ENCODE data around the gene PLPPR1. TPM values are rescaled to one million over a fixed set of nuclear protein-coding genes. Genes with fewer than 3 reads are reported as not detected.

PLPPR1 gene
- total RNA-seq, 1 experiment from 2014 or later, result 0.93 TPM

DNA sequence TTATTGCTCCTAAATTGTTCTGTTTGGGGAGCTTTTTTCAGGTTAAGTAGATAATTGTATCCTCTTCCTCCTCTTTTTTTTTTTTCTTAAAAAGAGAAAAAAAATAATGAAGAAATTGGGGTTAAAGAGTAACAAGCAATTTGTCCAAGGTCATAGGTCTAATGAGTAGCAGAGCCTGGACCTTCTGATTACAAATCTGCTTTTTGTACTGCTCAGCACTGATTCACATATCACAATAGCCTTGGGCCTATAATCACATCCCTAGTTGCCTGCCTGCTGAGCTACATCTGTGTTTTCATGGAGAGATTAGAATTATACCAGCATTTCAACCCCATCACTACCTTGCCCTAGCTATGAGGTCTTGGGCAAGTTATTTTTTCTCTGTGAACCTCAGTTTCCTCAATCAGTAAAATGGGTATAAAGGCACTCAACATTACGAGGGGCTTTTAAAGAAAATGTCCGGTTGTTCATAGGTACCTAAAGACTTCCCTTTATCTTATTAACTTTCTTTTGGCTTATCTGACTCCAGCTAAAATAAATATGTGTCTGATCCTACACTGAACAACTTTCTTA lies 204.0 kb downstream of the PLPPR1 start:
- no peaks in the 10 kb centered on the region for H3K9me3 ChIP-seq (replicated peaks)

DNA sequence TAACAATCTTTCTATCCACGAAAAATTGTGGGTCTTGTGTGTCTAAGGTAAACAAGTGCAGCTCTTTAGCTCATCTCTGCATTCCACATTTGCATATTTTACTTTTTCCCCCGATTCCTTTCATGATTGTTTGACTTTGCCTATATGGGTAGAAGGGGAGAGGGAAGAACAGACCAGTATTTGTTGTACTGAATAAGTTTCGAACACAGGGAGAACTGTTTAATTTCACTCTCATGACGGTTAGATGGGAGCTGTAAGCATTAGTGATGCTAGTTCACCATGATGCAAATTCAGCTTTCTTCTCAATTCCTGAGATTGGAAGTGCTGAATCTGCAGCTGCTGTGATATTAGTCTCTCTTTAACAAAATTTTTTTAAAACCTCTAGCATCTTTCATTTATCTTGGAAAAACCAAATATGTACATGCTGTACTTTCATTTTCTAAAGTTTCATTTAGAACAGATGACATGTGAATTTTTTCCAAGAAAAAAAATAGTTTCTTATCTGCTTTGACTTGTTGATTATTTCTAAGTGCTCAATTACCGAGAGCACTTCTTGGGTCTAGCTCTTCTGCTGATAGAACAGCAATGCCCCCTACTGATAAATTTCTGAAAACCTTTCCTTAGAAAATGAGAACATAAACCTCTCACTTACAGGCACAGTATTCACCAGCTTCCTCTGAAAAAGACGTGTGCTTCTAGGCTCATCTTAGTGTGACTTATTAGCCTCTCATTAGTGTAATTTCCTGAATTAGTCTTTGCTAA lies 206.8 kb downstream of the PLPPR1 start:
- Histone ChIP-seq H3K4me3 (no peak overlapping the region), H3K9me3 (replicated peaks) (no peaks in the 10 kb centered on the region), H3K36me3 (no peaks in the 10 kb centered on the region), H3K4me1 (no peaks in the 10 kb centered on the region), H3K27ac (no peak overlapping the region), H3K27me3 (no peaks in the 10 kb centered on the region)
- peak in 1 of 2 experiments; percentile 64 for DNase-seq

More for the DNA sequence above, 204.0 kb downstream of the PLPPR1 start:
- Histone ChIP-seq H3K27me3 (no peaks in the 10 kb centered on the region; the same call in 1 of the 2 replicates), H3K4me3 (no peak overlapping the region), H3K36me3 (no peaks in the 10 kb centered on the region), H3K4me1 (no peaks in the 10 kb centered on the region), H3K27ac (no peak overlapping the region)
- no peak for DNase-seq

DNA sequence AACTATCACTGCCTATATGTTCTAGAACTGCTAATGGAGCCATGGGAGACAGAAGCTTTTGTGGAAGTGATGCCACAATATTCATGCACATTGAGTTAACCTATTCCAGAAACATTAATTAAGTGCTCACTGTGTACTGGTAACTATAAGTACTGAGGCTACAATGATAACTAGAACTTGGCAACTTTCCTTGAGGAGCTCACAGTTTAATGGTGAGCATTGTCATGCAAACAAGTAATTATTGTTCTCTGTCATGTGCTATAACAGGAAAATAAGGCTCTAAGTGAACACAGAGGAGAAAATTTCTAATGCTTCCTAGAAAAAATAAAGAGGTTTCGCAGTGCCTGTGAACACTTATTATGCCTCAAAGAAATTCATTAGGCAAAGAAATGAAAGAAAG lies 214.1 kb downstream of the PLPPR1 start:
- Histone ChIP-seq H3K36me3 (no peaks in the 10 kb centered on the region), H3K9me3 (replicated peaks) (no peaks in the 10 kb centered on the region), H3K4me3 (no peak overlapping the region), H3K27me3 (no peaks in the 10 kb centered on the region), H3K27ac (no peak overlapping the region), H3K4me1 (peaks cover 3% of the 10 kb centered on the region; the same call in 1 of the 2 replicates)
- DNase-seq, result no peak

DNA sequence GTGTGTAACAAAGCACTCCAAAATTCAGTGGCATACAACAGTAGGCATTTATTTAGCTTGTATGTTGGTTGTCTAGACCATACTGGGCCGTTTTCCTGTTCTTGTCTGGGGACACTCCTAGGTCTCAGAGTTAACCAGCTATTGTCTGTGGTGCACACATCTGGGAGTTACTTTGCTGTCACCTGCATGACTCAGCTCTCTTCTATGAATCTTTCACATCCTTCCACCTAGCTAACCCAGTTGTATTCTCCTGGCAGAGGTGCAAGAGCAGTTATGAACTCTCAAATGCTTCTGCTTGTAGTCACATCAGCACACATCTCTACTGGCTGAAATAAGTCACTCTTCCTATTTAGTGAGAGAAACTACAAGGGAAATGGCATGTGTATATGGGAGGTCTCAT lies 218.2 kb downstream of the PLPPR1 start:
- H3K27me3 ChIP-seq, result no peaks in the 10 kb centered on the region
- H3K36me3 ChIP-seq, result no peaks in the 10 kb centered on the region
- no peaks in the 10 kb centered on the region for H3K9me3 ChIP-seq (replicated peaks)
- H3K4me1 ChIP-seq, result peaks cover 3% of the 10 kb centered on the region; the same call in 1 of the 2 replicates
- DNase-seq, result no peak
- H3K27ac ChIP-seq, result no peak overlapping the region
- H3K4me3 ChIP-seq, result no peak overlapping the region

DNA sequence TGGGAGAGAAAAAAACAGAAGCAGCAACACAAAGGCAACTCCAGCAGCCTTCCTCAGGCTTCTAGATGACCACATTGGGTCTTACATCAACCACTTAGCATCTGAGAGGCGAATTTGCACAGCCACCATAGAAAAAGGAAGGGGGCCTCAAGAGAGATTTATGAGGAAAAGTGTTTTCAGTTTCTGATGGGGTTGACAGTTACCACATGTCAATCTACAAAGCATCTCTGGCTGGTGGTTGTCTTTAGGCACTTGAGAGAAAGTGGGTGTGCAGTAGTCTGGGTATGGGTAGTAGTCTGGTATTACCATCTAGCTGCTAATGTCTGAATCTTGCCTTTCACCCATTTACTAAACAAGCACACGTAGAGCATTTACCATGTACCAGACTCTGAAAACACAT lies 218.8 kb downstream of the PLPPR1 start:
- no peak overlapping the region for H3K4me3 ChIP-seq
- H3K27me3 ChIP-seq, result no peaks in the 10 kb centered on the region
- H3K36me3 ChIP-seq, result no peaks in the 10 kb centered on the region
- H3K9me3 ChIP-seq (replicated peaks), result no peaks in the 10 kb centered on the region
- DNase-seq, result no peak
- no peak overlapping the region for H3K27ac ChIP-seq
- H3K4me1 ChIP-seq, result peaks cover 3% of the 10 kb centered on the region; the same call in 1 of the 2 replicates

DNA sequence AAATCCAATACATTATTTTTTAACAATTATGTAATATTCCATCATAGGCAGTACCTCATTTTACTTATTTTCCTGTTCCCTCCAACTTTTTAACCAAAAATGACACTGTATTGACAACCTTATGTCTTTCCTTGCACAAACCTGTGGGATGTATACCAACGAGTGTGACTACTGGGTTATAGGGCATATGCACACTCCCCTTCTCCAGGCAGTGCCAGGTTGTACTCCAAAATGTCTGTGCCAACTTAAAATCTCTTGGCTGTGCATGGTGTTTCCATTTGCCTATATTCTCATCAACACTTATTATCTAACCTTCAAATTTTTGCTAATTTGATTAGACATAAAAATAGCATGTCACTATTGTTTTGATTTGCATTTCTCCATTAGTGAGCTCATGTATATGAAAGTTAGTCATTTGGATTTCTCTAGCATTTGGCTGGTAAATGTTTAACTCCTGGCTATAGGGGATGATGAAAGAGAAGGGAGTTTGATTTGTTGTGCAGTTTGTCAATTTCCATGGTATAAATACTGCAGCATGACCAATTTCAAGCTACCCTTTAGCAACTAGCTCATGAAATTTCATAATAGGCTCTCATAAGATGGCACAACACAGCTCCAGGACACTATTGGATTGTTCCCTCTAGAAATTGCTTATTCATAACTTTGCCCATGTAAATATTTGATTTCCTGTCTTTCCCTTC lies 226.4 kb downstream of the PLPPR1 start:
- DNase-seq, result no peak
- no peaks in the 10 kb centered on the region for H3K9me3 ChIP-seq (replicated peaks)
- H3K36me3 ChIP-seq, result no peaks in the 10 kb centered on the region
- no peaks in the 10 kb centered on the region for H3K4me1 ChIP-seq
- no peaks in the 10 kb centered on the region for H3K27me3 ChIP-seq
- no peak overlapping the region for H3K27ac ChIP-seq
- H3K4me3 ChIP-seq, result no peak overlapping the region

DNA sequence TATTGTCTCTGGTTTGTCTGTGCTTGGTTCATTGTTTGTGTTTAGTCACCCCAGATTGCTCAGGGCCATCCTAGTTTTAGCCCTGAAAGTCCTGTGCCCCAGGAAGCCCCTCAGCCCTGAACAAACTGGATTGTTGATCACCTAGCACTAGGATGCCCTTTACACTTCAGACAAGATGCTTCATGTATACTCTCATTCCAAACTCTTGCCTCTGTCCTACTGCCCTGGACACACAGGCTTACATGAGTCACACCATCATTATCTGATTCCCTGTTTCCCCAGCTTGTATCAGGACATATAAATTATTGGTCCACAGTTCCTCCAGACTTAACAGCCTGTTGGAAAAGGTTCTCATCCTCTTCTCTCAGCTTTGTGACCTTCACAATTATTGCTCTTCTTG lies 236.2 kb downstream of the PLPPR1 start:
- Histone ChIP-seq H3K4me1 (peaks cover 12% of the 10 kb centered on the region), H3K9me3 (replicated peaks) (no peaks in the 10 kb centered on the region), H3K4me3 (no peak overlapping the region), H3K36me3 (no peaks in the 10 kb centered on the region), H3K27ac (no peak overlapping the region), H3K27me3 (no peaks in the 10 kb centered on the region)
- DNase-seq, result no peak

DNA sequence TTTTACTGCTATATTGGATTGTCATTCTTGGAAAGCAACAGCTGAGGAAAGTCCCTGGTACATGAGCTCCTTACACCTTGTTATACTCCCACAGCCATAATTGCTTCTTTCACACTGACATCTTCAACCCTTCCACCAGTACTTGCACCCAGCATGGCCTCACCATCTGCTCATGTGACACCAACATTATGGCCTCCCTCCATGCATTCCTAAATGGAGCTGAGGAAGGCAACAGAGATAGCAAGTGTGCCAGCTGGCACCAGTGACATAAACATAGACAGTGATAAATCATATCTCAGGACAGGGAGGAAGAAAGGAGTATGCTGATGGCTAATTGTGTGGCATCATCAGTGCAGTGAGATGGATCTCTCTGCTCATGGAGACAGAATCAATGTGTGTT lies 236.7 kb downstream of the PLPPR1 start:
- H3K36me3 ChIP-seq, result no peaks in the 10 kb centered on the region
- DNase-seq, result no peak

DNA sequence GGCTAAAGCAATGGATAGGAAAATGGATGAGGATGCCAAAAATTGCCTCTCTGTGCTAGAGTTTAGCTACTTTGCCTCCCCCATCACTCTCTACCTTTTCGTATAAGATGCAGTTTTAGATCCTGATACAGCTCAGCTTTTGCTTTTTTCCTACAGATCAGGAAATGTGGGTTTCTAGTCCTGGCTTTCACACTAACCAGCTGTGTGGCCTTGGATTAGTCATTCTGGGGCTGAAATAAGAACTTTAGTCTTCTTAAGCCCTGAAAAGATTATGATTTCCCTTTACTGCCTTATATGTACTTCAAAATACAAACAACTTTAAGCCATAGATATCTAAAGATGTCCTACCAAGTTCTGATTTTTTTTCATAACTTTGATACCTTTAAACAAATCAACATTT lies 239.9 kb downstream of the PLPPR1 start:
- Histone ChIP-seq H3K9me3 (replicated peaks) (no peaks in the 10 kb centered on the region), H3K4me3 (no peak overlapping the region), H3K27me3 (no peaks in the 10 kb centered on the region), H3K4me1 (peaks cover 12% of the 10 kb centered on the region), H3K36me3 (no peaks in the 10 kb centered on the region), H3K27ac (no peak overlapping the region)
- DNase-seq, result peak in 1 of 2 experiments; percentile 58

More for the DNA sequence above, 236.7 kb downstream of the PLPPR1 start:
- H3K9me3 ChIP-seq (replicated peaks), result no peaks in the 10 kb centered on the region
- no peak overlapping the region for H3K27ac ChIP-seq
- H3K4me1 ChIP-seq, result peaks cover 12% of the 10 kb centered on the region
- no peaks in the 10 kb centered on the region for H3K27me3 ChIP-seq
- no peak overlapping the region for H3K4me3 ChIP-seq

DNA sequence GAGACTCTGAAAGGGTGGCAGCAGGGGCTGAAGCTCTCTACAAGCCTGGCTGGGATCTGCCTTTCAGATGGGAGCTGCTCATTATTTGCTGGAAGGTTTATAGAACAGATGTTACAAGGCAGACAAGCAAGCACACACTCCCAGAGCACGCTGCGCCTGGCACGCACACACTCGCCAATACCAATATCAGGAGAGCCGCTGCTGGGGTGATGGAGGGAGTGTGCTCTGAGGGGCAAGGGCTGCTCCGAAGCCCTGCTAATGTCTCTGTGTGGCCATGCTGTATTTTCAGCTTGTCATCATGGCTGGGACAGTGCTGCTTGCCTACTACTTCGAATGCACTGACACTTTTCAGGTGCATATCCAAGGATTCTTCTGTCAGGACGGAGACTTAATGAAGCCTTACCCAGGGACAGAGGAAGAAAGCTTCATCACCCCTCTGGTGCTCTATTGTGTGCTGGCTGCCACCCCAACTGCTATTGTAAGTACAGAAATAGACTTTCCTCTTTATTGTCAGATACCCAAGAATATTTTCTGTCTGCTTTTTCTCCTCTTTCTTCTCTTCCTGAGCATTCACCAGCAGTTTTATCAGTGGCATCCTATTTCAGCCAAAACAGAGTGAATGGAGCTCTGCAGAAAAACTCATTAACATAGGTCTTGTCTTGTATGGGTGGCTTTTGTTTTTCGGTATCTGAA lies 241.2 kb downstream of the PLPPR1 start:
- Histone ChIP-seq H3K9me3 (replicated peaks) (no peaks in the 10 kb centered on the region), H3K4me3 (no peak overlapping the region), H3K27me3 (no peaks in the 10 kb centered on the region), H3K36me3 (no peaks in the 10 kb centered on the region), H3K27ac (no peak overlapping the region), H3K4me1 (peaks cover 23% of the 10 kb centered on the region)
- DNase-seq, result no peak

DNA sequence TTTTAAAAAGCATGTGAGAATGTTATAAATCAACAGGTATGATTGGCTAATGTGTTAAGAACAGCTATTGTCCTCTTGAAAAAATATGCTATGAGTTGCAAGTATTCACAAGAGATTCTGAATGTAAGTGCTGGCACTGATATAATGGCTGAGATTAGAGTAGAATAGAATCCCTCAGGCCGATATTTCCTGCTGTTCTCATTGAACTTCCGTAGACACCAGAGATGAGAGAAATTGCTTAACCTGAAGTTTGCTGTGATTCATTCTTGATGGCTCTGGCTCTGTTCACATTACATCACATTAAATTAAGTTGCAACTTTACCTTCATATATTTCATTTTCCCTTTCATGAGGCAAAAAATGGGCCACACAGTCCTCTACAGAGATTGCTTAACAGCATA lies 241.8 kb downstream of the PLPPR1 start:
- no peak overlapping the region for H3K27ac ChIP-seq
- no peaks in the 10 kb centered on the region for H3K36me3 ChIP-seq
- H3K9me3 ChIP-seq (replicated peaks), result no peaks in the 10 kb centered on the region

DNA sequence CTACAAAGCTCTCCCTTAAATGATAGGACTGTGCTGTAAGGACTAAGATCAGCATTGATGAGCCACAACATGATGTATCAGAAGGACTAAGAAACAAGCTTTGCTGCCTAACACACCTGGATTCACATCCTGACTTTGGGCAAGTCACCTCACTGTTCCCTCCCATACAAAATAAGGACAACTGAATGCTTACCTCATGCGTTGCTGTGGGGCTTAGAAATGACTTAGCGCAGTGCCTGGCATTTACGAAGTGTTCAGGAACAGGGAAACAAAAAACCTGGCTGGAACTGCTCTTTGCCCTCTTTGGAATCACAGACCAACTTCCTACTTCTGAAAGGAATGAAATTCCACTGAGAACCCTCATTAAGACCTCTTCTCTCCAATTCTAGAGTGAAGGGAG lies 242.6 kb downstream of the PLPPR1 start:
- H3K36me3 ChIP-seq, result no peaks in the 10 kb centered on the region
- no peak for DNase-seq
- H3K27ac ChIP-seq, result no peak overlapping the region
- H3K9me3 ChIP-seq (replicated peaks), result no peaks in the 10 kb centered on the region
- H3K4me1 ChIP-seq, result peaks cover 34% of the 10 kb centered on the region
- H3K4me3 ChIP-seq, result no peak overlapping the region
- H3K27me3 ChIP-seq, result no peaks in the 10 kb centered on the region

More for the DNA sequence above, 241.8 kb downstream of the PLPPR1 start:
- no peak overlapping the region for H3K4me3 ChIP-seq
- DNase-seq, result no peak
- H3K4me1 ChIP-seq, result peaks cover 27% of the 10 kb centered on the region
- no peaks in the 10 kb centered on the region for H3K27me3 ChIP-seq

DNA sequence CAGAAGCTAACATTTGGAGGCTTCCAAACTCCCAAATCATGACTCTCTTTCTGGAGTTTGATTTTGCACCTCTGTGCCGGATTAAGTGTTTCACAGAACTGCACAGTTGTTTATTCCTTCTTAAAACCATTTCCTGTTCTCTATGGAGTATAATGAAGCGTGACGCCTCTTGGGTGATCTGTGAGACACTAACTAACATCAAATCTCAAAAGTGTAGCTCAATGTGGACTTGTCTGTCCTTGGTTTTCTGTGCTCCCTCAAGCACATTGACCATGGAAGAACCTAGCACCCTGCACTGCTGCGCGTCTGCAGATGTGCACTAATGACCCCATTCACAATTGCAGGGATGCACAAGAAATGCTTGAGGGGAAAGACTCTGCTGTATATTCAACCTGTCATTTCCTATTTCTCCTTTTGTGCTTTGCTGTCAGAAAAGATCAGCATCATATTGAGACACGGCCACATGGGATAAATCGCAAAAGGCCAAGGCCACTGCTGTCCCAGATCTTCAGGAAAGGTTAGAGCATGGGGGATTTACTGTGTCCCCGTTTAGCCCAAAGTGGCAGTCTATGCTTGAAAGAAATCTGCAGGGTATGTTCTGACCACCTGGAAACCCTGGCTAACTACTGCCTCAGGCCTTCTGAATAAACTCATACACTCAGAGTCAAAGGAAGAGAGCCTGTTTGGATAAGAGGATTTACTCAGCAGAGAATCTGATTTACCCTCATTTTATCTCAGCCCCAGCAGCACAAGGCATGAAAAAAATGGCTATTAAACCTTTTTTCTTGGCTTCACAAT lies 246.6 kb downstream of the PLPPR1 start:
- Histone ChIP-seq H3K9me3 (replicated peaks) (no peaks in the 10 kb centered on the region), H3K27ac (peak overlapping the region; percentile 79), H3K27me3 (no peaks in the 10 kb centered on the region), H3K4me3 (no peak overlapping the region), H3K4me1 (peaks cover 28% of the 10 kb centered on the region), H3K36me3 (no peaks in the 10 kb centered on the region)
- DNase-seq, result peak; percentile 60 to 85

DNA sequence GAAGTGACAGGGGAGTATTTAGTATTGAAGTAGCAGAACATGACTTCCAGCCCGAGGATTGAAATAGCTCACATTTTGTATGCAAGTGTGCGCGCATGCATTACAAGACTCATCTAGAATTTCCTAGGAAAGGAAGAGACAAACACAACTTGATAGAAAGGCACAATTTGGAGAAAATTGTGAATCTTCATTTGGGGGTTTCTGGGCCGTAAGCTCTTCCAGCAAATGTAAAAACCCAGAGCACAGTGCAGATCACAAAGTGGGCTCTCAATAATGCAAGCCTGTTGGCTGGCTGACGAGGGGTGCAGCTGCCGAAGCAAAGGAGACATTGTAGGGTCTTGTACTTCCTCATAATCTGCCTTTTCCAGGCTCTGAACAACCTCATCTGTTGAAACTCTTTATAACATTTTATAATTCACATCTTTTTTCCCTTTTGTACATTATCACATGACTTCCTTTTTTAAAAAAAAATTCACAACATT lies 247.3 kb downstream of the PLPPR1 start:
- DNase-seq, result peak; percentile 32 to 51
- Histone ChIP-seq H3K36me3 (no peaks in the 10 kb centered on the region), H3K4me1 (peaks cover 28% of the 10 kb centered on the region), H3K27ac (peak overlapping the region; percentile 79), H3K27me3 (no peaks in the 10 kb centered on the region), H3K4me3 (no peak overlapping the region), H3K9me3 (replicated peaks) (0 out of 2 replicates have a peak, but pooled peaks cover 4% of the 10 kb centered on the region)
